ENCODE results near the gene CNPY3. TPM values are rescaled to one million over a fixed set of nuclear protein-coding genes. Genes with fewer than 3 reads are reported as not detected.
A peak's percentile ranks its signal among the peaks of the same experiment; 100 is the strongest.

The CNPY3 gene
- total and polyA plus RNA-seq, 2 of the 13 experiments (the other 11 are each of a cell fraction or from before 2014, with no cell fraction given) = 42.3 to 60.2 TPM

DNA sequence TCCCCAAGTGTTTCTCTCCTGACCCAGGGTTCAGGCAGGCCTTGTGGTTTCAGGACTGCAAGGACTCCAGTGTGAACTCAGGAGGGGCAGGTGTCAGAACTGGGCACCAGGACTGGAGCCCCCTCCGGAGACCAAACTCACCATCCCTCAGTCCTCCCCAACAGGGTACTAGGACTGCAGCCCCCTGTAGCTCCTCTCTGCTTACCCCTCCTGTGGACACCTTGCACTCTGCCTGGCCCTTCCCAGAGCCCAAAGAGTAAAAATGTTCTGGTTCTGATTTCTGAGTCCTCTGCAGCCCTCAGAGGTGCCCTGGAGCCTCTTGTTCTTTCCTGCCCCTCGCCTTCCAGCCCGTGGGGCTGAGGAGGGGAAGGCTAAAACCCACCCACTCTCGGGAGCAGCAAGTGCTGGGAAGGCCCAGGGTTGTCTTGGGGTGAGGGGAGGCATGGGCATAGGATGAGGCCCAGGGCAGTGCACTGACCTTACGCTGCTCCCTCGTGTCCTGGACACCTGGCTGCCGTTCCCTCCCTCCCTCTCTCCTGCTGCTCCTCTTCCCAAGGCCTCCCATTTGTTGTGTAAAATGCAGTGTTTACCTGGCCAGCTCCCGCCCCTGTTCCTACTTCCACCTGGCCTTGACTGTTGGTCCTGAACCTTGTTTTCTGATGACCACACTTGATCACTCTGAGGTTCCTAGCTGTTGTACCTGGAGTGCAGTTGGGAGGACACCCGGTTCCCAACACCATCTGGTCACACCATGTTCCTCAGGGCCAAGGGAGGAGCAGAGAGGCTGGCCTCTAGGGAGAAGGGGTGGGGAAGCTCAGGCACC lies 9.9 kb downstream of the CNPY3 start (continued):
- TF ChIP-seq ZC3H13 (CRISPR knock-in tag; IDR thresholded peaks at IDR 0.05) = peak; percentile 86
- peak; percentile 75; the same call in 1 of the 2 replicates for TF ChIP-seq ZNF160 (CRISPR knock-in tag; IDR thresholded peaks at IDR 0.05)
- peak; percentile 30; the same call in 1 of the 2 replicates for TF ChIP-seq ZNF652 (CRISPR knock-in tag; IDR thresholded peaks at IDR 0.05; ENCODE audit: borderline replicate concordance, low read depth)
- peak; percentile 84; the same call in 1 of the 2 replicates for TF ChIP-seq SRY (CRISPR knock-in tag; IDR thresholded peaks at IDR 0.05)
- no peak for TF ChIP-seq ZNF75D (CRISPR knock-in tag; IDR thresholded peaks at IDR 0.05; ENCODE audit: borderline replicate concordance)
- TF ChIP-seq, protein P1, sequence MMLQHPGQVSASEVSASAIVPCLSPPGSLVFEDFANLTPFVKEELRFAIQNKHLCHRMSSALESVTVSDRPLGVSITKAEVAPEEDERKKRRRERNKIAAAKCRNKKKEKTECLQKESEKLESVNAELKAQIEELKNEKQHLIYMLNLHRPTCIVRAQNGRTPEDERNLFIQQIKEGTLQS (CRISPR knock-in tag; IDR thresholded peaks at IDR 0.05) = no peak
- 0 out of 2 replicates have a peak, but pooled peaks have one; percentile 26 for TF ChIP-seq DNMT1 (CRISPR knock-in tag; IDR thresholded peaks at IDR 0.05)
- TF ChIP-seq, protein P2, sequence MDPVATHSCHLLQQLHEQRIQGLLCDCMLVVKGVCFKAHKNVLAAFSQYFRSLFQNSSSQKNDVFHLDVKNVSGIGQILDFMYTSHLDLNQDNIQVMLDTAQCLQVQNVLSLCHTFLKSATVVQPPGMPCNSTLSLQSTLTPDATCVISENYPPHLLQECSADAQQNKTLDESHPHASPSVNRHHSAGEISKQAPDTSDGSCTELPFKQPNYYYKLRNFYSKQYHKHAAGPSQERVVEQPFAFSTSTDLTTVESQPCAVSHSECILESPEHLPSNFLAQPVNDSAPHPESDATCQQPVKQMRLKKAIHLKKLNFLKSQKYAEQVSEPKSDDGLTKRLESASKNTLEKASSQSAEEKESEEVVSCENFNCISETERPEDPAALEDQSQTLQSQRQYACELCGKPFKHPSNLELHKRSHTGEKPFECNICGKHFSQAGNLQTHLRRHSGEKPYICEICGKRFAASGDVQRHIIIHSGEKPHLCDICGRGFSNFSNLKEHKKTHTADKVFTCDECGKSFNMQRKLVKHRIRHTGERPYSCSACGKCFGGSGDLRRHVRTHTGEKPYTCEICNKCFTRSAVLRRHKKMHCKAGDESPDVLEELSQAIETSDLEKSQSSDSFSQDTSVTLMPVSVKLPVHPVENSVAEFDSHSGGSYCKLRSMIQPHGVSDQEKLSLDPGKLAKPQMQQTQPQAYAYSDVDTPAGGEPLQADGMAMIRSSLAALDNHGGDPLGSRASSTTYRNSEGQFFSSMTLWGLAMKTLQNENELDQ (CRISPR knock-in tag; IDR thresholded peaks at IDR 0.05; ENCODE audit: borderline replicate concordance) = no peak
- no peak; the same call in 1 of the 2 replicates for TF ChIP-seq ZBTB7A (CRISPR knock-in tag; IDR thresholded peaks at IDR 0.05)
- TF ChIP-seq MXD4 (CRISPR knock-in tag; IDR thresholded peaks at IDR 0.05) = peak; percentile 87
- peak; percentile 95 for TF ChIP-seq RXRB (CRISPR knock-in tag; IDR thresholded peaks at IDR 0.05; ENCODE audit: borderline replicate concordance)
- TF ChIP-seq, protein P3, sequence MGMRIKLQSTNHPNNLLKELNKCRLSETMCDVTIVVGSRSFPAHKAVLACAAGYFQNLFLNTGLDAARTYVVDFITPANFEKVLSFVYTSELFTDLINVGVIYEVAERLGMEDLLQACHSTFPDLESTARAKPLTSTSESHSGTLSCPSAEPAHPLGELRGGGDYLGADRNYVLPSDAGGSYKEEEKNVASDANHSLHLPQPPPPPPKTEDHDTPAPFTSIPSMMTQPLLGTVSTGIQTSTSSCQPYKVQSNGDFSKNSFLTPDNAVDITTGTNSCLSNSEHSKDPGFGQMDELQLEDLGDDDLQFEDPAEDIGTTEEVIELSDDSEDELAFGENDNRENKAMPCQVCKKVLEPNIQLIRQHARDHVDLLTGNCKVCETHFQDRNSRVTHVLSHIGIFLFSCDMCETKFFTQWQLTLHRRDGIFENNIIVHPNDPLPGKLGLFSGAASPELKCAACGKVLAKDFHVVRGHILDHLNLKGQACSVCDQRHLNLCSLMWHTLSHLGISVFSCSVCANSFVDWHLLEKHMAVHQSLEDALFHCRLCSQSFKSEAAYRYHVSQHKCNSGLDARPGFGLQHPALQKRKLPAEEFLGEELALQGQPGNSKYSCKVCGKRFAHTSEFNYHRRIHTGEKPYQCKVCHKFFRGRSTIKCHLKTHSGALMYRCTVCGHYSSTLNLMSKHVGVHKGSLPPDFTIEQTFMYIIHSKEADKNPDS (CRISPR knock-in tag; IDR thresholded peaks at IDR 0.05) = peak; percentile 96
- TF ChIP-seq ZNF337 (CRISPR knock-in tag; IDR thresholded peaks at IDR 0.05; ENCODE audit: borderline replicate concordance, low read depth) = no peak
- TF ChIP-seq MIXL1 (CRISPR knock-in tag; IDR thresholded peaks at IDR 0.05) = peak; percentile 93
- TF ChIP-seq HNRNPL (IDR thresholded peaks at IDR 0.05; ENCODE audit: low read depth, low read length) = no peak
- TF ChIP-seq, protein P4, sequence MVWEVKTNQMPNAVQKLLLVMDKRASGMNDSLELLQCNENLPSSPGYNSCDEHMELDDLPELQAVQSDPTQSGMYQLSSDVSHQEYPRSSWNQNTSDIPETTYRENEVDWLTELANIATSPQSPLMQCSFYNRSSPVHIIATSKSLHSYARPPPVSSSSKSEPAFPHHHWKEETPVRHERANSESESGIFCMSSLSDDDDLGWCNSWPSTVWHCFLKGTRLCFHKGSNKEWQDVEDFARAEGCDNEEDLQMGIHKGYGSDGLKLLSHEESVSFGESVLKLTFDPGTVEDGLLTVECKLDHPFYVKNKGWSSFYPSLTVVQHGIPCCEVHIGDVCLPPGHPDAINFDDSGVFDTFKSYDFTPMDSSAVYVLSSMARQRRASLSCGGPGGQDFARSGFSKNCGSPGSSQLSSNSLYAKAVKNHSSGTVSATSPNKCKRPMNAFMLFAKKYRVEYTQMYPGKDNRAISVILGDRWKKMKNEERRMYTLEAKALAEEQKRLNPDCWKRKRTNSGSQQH (CRISPR knock-in tag; IDR thresholded peaks at IDR 0.05; ENCODE audit: low read depth) = no peak
- TF ChIP-seq, protein P5, sequence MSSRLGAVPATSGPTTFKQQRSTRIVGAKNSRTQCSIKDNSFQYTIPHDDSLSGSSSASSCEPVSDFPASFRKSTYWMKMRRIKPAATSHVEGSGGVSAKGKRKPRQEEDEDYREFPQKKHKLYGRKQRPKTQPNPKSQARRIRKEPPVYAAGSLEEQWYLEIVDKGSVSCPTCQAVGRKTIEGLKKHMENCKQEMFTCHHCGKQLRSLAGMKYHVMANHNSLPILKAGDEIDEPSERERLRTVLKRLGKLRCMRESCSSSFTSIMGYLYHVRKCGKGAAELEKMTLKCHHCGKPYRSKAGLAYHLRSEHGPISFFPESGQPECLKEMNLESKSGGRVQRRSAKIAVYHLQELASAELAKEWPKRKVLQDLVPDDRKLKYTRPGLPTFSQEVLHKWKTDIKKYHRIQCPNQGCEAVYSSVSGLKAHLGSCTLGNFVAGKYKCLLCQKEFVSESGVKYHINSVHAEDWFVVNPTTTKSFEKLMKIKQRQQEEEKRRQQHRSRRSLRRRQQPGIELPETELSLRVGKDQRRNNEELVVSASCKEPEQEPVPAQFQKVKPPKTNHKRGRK (CRISPR knock-in tag; IDR thresholded peaks at IDR 0.05) = no peak
- peak; percentile 77; the same call in 1 of the 2 replicates for TF ChIP-seq ZSCAN25 (CRISPR knock-in tag; IDR thresholded peaks at IDR 0.05)
- TF ChIP-seq, protein P6, sequence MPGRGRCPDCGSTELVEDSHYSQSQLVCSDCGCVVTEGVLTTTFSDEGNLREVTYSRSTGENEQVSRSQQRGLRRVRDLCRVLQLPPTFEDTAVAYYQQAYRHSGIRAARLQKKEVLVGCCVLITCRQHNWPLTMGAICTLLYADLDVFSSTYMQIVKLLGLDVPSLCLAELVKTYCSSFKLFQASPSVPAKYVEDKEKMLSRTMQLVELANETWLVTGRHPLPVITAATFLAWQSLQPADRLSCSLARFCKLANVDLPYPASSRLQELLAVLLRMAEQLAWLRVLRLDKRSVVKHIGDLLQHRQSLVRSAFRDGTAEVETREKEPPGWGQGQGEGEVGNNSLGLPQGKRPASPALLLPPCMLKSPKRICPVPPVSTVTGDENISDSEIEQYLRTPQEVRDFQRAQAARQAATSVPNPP (CRISPR knock-in tag; IDR thresholded peaks at IDR 0.05) = peak; percentile 96
- peak; percentile 97 for TF ChIP-seq RXRA (CRISPR knock-in tag; IDR thresholded peaks at IDR 0.05)
